PC-3 (cell line): ENCODE data around the gene GPC3. TPM values are rescaled to one million over a fixed set of nuclear protein-coding genes. Genes with fewer than 3 reads are reported as not detected.

Experiments used
- ATAC-seq: fragments of 200-7000 bp; cut with Tn5 transposase; 2 replicates; pipeline ENCODE4 v1.9.1; 2020; ENCODE audit warnings: mild to moderate bottlenecking, moderate library complexity
- BruUV-seq: library from RNA; stranded (reverse); fragments of 400-500 nt; replicated peaks from 2 replicates; lab custom pipeline; 2021; lab: Mats Ljungman, UMichigan
- CTCF ChIA-PET: fragments of 300-600 bp; sonication (Branson Sonifier 250); formaldehyde crosslinking; loops from one replicate; lab custom pipeline; 2022; ENCODE audit warnings: antibody characterized with exemption; lab: Charles Lee
- POLR2A ChIA-PET: fragments of 300-600 bp; sonication (Branson Sonifier 250); formaldehyde crosslinking; loops from one replicate; lab custom pipeline; 2022; ENCODE audit warnings: antibody characterized with exemption; ENCODE audit not compliant: unreplicated experiment; lab: Charles Lee
- DNase-seq: peaks from one replicate; pipeline ENCODE4 v3.0.0-alpha.2; 2015
- H2AFZ ChIP-seq: fragments of 300-600 bp; sonication (generic); 2 replicates; pipeline ENCODE4 v1.6.0; 2016; ENCODE audit warnings: antibody characterized with exemption, low read length
- H3F3A ChIP-seq: fragments of 300-600 bp; sonication (generic); one replicate; pipeline ENCODE4 v1.6.0; 2017; ENCODE audit warnings: antibody characterized with exemption, low read length, control low read depth, mild to moderate bottlenecking; ENCODE audit not compliant: unreplicated experiment
- H3K27ac ChIP-seq: fragments of 300-600 bp; sonication (generic); 2 replicates; pipeline ENCODE4 v1.5.1; 2016; ENCODE audit warnings: mild to moderate bottlenecking, low read length
- H3K27me3 ChIP-seq: fragments of 300-600 bp; sonication (generic); 2 replicates; pipeline ENCODE4 v1.6.1; 2016; ENCODE audit warnings: low read length, mixed read lengths
- H3K36me3 ChIP-seq: fragments of 300-600 bp; sonication (generic); 2 replicates; pipeline ENCODE4 v1.6.1; 2016; ENCODE audit warnings: low read depth, mixed run types, low read length, mixed read lengths
- H3K4me1 ChIP-seq: fragments of 300-600 bp; sonication (generic); 2 replicates; pipeline ENCODE4 v1.5.1; 2016; ENCODE audit warnings: low read length; ENCODE audit not compliant: insufficient read depth
- H3K4me2 ChIP-seq: fragments of 300-600 bp; sonication (generic); 2 replicates; pipeline ENCODE4 v1.6.0; 2016; ENCODE audit warnings: low read length
- H3K4me3 ChIP-seq: fragments of 300-600 bp; sonication (generic); 2 replicates; pipeline ENCODE4 v1.5.1; 2016; ENCODE audit warnings: mild to moderate bottlenecking, low read length, mixed read lengths
- H3K79me2 ChIP-seq: fragments of 300-600 bp; sonication (generic); 2 replicates; pipeline ENCODE4 v1.6.1; 2017; ENCODE audit warnings: low read length, mixed read lengths
- H3K9ac ChIP-seq: fragments of 300-600 bp; sonication (generic); 2 replicates; pipeline ENCODE4 v1.6.0; 2016; ENCODE audit warnings: mild to moderate bottlenecking, low read length
- H3K9me2 ChIP-seq: fragments of 300-600 bp; sonication (generic); replicated peaks from 2 replicates; pipeline ENCODE4 v1.6.1; 2016; ENCODE audit warnings: mixed run types, low read length, mixed read lengths
- H3K9me3 ChIP-seq: fragments of 300-600 bp; sonication (generic); 2 replicates; pipeline ENCODE4 v1.6.1; 2016; ENCODE audit warnings: low read length, mixed read lengths
- H4K20me1 ChIP-seq: fragments of 300-600 bp; sonication (generic); 2 replicates; pipeline ENCODE4 v1.6.1; 2016; ENCODE audit warnings: low read length, mixed read lengths
- EZH2 ChIP-seq: fragments of 300-600 bp; sonication (generic); IDR thresholded peaks from one replicate; pipeline ENCODE4 v1.6.1; 2017; ENCODE audit warnings: antibody characterized with exemption, mild to moderate bottlenecking, low read length; ENCODE audit not compliant: unreplicated experiment
- EZH2phosphoT487 ChIP-seq: fragments of 300-600 bp; sonication (generic); IDR thresholded peaks from 2 replicates; pipeline ENCODE4 v1.6.1; 2018; ENCODE audit warnings: mild to moderate bottlenecking, antibody characterized with exemption, low read length, borderline replicate concordance
- intact Hi-C: fragments of 100-400 bp; cut with micrococcal nuclease; formaldehyde crosslinking; loops from 2 replicates; pipeline ENCODE4 v1.9.0; 2023
- total RNA-seq: library from RNA; depleted of rRNA; stranded (reverse); fragments of >200 nt; gene quantifications from 2 replicates; pipeline ENCODE4 v1.2.3, GENCODE V29; 2014
- TF ChIP-seq, protein P1 (sequence below): fragments of 300-600 bp; sonication (generic); conservative IDR thresholded peaks from 2 replicates; pipeline ENCODE4 v1.5.1; 2017; ENCODE audit warnings: antibody characterized with exemption, low read depth, mild to moderate bottlenecking, low read length

GPC3 gene
- total RNA-seq, 1 experiment from 2014 or later, result not detected

DNA sequence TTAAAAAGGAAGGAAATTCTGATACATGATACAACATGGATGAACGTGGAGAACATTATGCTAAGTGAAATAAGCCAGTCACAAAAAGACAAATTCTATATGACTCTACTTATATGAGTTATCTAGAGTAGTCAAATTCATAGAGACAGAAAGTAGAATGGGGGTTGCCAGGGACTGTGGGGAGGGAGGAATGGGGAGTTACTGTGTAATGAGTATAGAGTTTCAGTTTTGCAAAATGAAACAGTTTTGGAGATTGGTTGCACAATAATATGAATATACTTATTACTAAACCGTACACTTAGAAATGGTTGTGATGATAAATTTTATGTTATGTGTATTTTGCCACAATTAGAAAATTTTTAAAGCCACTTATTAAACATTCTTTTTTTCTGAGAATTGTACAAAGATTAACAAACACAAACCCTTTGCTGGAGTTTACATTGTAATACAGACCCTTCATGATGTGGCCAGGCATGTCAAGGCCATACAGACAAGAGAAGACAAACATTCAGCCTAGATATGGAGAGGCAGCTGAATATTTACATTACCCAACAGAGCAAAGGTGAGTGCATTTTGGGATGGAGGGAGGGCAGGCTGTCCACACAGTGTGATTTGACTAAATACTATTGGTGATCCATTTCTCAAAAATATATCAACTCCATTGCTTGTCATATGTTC is 21.2 kb upstream of the GPC3 start:
- no peaks in the 10 kb centered on the region for H3K9me3 ChIP-seq
- no peaks in the 10 kb centered on the region for H3K4me1 ChIP-seq
- no peaks in the 10 kb centered on the region for H3F3A ChIP-seq
- H3K9ac ChIP-seq, result no peak overlapping the region
- intact Hi-C loops, result no loop called here
- ChIA-PET CTCF (no interaction called here), POLR2A (no interaction called here)
- H3K27me3 ChIP-seq, result no peaks in the 10 kb centered on the region
- no peak overlapping the region for H3K4me2 ChIP-seq
- BruUV-seq, result no TSS peak
- no peak for ATAC-seq
- DNase-seq, result no peak
- H3K36me3 ChIP-seq, result no peaks in the 10 kb centered on the region
- TF ChIP-seq EZH2phosphoT487, result no peak
- TF ChIP-seq, protein P1, sequence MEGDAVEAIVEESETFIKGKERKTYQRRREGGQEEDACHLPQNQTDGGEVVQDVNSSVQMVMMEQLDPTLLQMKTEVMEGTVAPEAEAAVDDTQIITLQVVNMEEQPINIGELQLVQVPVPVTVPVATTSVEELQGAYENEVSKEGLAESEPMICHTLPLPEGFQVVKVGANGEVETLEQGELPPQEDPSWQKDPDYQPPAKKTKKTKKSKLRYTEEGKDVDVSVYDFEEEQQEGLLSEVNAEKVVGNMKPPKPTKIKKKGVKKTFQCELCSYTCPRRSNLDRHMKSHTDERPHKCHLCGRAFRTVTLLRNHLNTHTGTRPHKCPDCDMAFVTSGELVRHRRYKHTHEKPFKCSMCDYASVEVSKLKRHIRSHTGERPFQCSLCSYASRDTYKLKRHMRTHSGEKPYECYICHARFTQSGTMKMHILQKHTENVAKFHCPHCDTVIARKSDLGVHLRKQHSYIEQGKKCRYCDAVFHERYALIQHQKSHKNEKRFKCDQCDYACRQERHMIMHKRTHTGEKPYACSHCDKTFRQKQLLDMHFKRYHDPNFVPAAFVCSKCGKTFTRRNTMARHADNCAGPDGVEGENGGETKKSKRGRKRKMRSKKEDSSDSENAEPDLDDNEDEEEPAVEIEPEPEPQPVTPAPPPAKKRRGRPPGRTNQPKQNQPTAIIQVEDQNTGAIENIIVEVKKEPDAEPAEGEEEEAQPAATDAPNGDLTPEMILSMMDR, result no peak
- no peak for TF ChIP-seq EZH2
- no peaks in the 10 kb centered on the region for H3K79me2 ChIP-seq
- no peaks in the 10 kb centered on the region for H3K9me2 ChIP-seq
- H3K4me3 ChIP-seq, result no peak overlapping the region
- H3K27ac ChIP-seq, result no peak overlapping the region
- no peaks in the 10 kb centered on the region for H4K20me1 ChIP-seq
- H2AFZ ChIP-seq, result no peak overlapping the region

DNA sequence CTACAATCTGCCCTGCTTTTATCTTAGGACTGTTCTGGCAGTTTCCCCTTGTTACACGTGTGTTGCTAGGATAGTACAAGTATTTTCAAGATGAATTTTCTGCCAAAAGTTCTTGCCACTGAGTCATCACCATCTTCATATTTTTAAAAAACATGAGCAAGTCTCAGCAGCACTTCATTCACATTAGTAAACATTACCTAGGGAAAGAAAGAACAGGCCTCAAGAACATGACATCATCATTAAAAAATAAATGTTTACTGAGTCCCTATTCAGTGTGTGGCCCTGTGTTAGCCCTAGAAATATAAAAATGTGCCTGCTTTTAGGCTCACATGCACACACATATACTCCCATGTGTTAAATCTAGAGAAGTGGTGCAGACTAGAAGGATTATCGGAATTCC is 18.7 kb upstream of the GPC3 start:
- H3K4me2 ChIP-seq, result no peak overlapping the region
- DNase-seq (peak; percentile 25), ATAC-seq (no peak)
- H4K20me1 ChIP-seq, result no peaks in the 10 kb centered on the region
- 0 out of 2 replicates have a peak, but pooled peaks cover under 1% of the 10 kb centered on the region for H3K27me3 ChIP-seq
- H3K9ac ChIP-seq, result no peak overlapping the region
- no peaks in the 10 kb centered on the region for H3F3A ChIP-seq
- no peaks in the 10 kb centered on the region for H3K9me3 ChIP-seq
- H3K27ac ChIP-seq, result no peak overlapping the region
- H3K4me3 ChIP-seq, result no peak overlapping the region
- no TSS peak for BruUV-seq
- H3K79me2 ChIP-seq, result no peaks in the 10 kb centered on the region
- no peak for TF ChIP-seq EZH2phosphoT487
- TF ChIP-seq, protein P1, result no peak
- TF ChIP-seq EZH2, result no peak
- no peaks in the 10 kb centered on the region for H3K36me3 ChIP-seq
- ChIA-PET CTCF (no interaction called here), POLR2A (no interaction called here)
- no peaks in the 10 kb centered on the region for H3K4me1 ChIP-seq
- intact Hi-C loops, result no loop called here
- no peak overlapping the region for H2AFZ ChIP-seq
- no peaks in the 10 kb centered on the region for H3K9me2 ChIP-seq

GRCh38 chrX:134002921-134003615 is 17.7 kb upstream of the GPC3 start:
- Histone ChIP-seq H3K27ac (no peak overlapping the region), H3K9ac (no peak overlapping the region), H2AFZ (no peak overlapping the region), H3K9me3 (no peaks in the 10 kb centered on the region), H3K79me2 (no peaks in the 10 kb centered on the region), H3K36me3 (no peaks in the 10 kb centered on the region), H3K4me3 (no peak overlapping the region), H3K27me3 (peaks cover 11% of the 10 kb centered on the region; the same call in 1 of the 2 replicates), H3K4me1 (no peaks in the 10 kb centered on the region), H3K4me2 (no peak overlapping the region), H3K9me2 (no peaks in the 10 kb centered on the region), H3F3A (no peaks in the 10 kb centered on the region), H4K20me1 (no peaks in the 10 kb centered on the region)
- no TSS peak for BruUV-seq
- POLR2A ChIA-PET, result no interaction called here
- no peak for DNase-seq
- CTCF ChIA-PET, result no interaction called here
- TF ChIP-seq EZH2 (no peak), EZH2phosphoT487 (no peak)
- TF ChIP-seq, protein P1, result no peak
- ATAC-seq, result no peak
- intact Hi-C loops, result no loop called here
